Loucy (cell line): Measurements from ENCODE around the gene TMEM53.

Experiments used
- H2AFZ ChIP-seq: fragments of 200-600 bp; sonication (generic); 2 replicates; pipeline ENCODE4 v1.6.0; 2016; ENCODE audit warnings: antibody characterized with exemption, mild to moderate bottlenecking, low read length, moderate library complexity
- H3F3A ChIP-seq: fragments of 200-600 bp; 2 replicates; pipeline ENCODE4 v1.6.0; 2016; ENCODE audit warnings: antibody characterized with exemption, low read depth, mild to moderate bottlenecking
- H3K27me3 ChIP-seq: fragments of 200-600 bp; sonication (generic); 2 replicates; pipeline ENCODE4 v1.6.1; 2014; ENCODE audit warnings: low read length, mild to moderate bottlenecking; ENCODE audit not compliant: insufficient read depth, poor library complexity, severe bottlenecking
- H3K36me3 ChIP-seq: fragments of 200-600 bp; sonication (generic); 2 replicates; pipeline ENCODE4 v1.6.1; 2016; ENCODE audit warnings: low read length; ENCODE audit not compliant: insufficient read depth
- H3K4me1 ChIP-seq: fragments of 200-600 bp; sonication (generic); 2 replicates; pipeline ENCODE4 v1.5.1; 2014; ENCODE audit warnings: low read length, mild to moderate bottlenecking; ENCODE audit not compliant: insufficient read depth, poor library complexity, severe bottlenecking
- H3K4me2 ChIP-seq: fragments of 200-600 bp; sonication (generic); 2 replicates; pipeline ENCODE4 v1.6.0; 2014; ENCODE audit warnings: antibody characterized with exemption, low read length, low read depth, mild to moderate bottlenecking; ENCODE audit not compliant: poor library complexity, severe bottlenecking
- H3K4me3 ChIP-seq: fragments of 200-600 bp; sonication (generic); 2 replicates; pipeline ENCODE4 v1.5.1; 2014; ENCODE audit warnings: low read length, mild to moderate bottlenecking, mixed read lengths; ENCODE audit not compliant: poor library complexity, severe bottlenecking
- H3K79me2 ChIP-seq: fragments of 200-600 bp; sonication (generic); 2 replicates; pipeline ENCODE4 v1.6.1; 2014; ENCODE audit warnings: low read length; ENCODE audit not compliant: insufficient read depth
- H3K9ac ChIP-seq: fragments of 200-600 bp; sonication (generic); 2 replicates; pipeline ENCODE4 v1.6.0; 2014; ENCODE audit warnings: mild to moderate bottlenecking, low read depth, low read length, moderate library complexity; ENCODE audit not compliant: poor library complexity, severe bottlenecking
- H3K9me2 ChIP-seq: fragments of 200-600 bp; sonication (generic); replicated peaks from 2 replicates; pipeline ENCODE4 v1.6.1; 2016; ENCODE audit warnings: low read depth, low read length, mixed read lengths
- H3K9me3 ChIP-seq: fragments of 200-600 bp; sonication (generic); 2 replicates; pipeline ENCODE4 v1.6.1; 2014; ENCODE audit warnings: mild to moderate bottlenecking, antibody characterized with exemption, low read length, low read depth; ENCODE audit not compliant: insufficient read depth
- H4K20me1 ChIP-seq: fragments of 200-600 bp; sonication (generic); 2 replicates; pipeline ENCODE4 v1.6.0; 2014; ENCODE audit warnings: antibody characterized with exemption, low read length, mild to moderate bottlenecking; ENCODE audit not compliant: insufficient read depth, poor library complexity, severe bottlenecking
- CTCF ChIP-seq: fragments of 200-600 bp; sonication (generic); conservative IDR thresholded peaks from 2 replicates; pipeline ENCODE4 v1.5.1; 2014; ENCODE audit warnings: mild to moderate bottlenecking, antibody characterized with exemption, low read length
- EZH2phosphoT487 ChIP-seq: fragments of 200-600 bp; IDR thresholded peaks from 2 replicates; pipeline ENCODE4 v1.6.1; 2018; ENCODE audit warnings: antibody characterized with exemption, mild to moderate bottlenecking, moderate library complexity, borderline replicate concordance

TMEM53 gene

GRCh38 chr1:44611866-44612265 lies 62.4 kb downstream of the TMEM53 start:
- no peak overlapping the region for H2AFZ ChIP-seq
- no peak for TF ChIP-seq EZH2phosphoT487
- no peak for TF ChIP-seq CTCF
- no peaks in the 10 kb centered on the region for H3K27me3 ChIP-seq
- no peak overlapping the region for H3K9ac ChIP-seq
- H3K79me2 ChIP-seq, result no peaks in the 10 kb centered on the region
- H3K4me1 ChIP-seq, result no peaks in the 10 kb centered on the region
- no peak overlapping the region for H3K4me2 ChIP-seq
- no peaks in the 10 kb centered on the region for H4K20me1 ChIP-seq
- H3K9me2 ChIP-seq, result no peaks in the 10 kb centered on the region
- H3K9me3 ChIP-seq, result no peaks in the 10 kb centered on the region
- no peaks in the 10 kb centered on the region for H3F3A ChIP-seq
- H3K36me3 ChIP-seq, result peaks cover 30% of the 10 kb centered on the region; the same call in 1 of the 2 replicates
- H3K4me3 ChIP-seq, result no peak overlapping the region

GRCh38 chr1:44611419-44611818 lies 62.9 kb downstream of the TMEM53 start:
- H3K4me2 ChIP-seq, result no peak overlapping the region
- no peaks in the 10 kb centered on the region for H3K79me2 ChIP-seq
- no peaks in the 10 kb centered on the region for H3K4me1 ChIP-seq
- TF ChIP-seq EZH2phosphoT487 (no peak), CTCF (no peak)
- no peaks in the 10 kb centered on the region for H3K27me3 ChIP-seq
- no peak overlapping the region for H2AFZ ChIP-seq
- H3K9me2 ChIP-seq, result no peaks in the 10 kb centered on the region
- no peaks in the 10 kb centered on the region for H4K20me1 ChIP-seq
- peaks cover 29% of the 10 kb centered on the region; the same call in 1 of the 2 replicates for H3K36me3 ChIP-seq
- no peaks in the 10 kb centered on the region for H3K9me3 ChIP-seq
- H3K9ac ChIP-seq, result no peak overlapping the region
- H3F3A ChIP-seq, result no peaks in the 10 kb centered on the region
- no peak overlapping the region for H3K4me3 ChIP-seq

- Histone ChIP-seq H3K4me3 (no peak overlapping the region), H3K36me3 (peaks cover 21% of the 10 kb centered on the region; the same call in 1 of the 2 replicates), H3K79me2 (no peaks in the 10 kb centered on the region), H3K27me3 (no peaks in the 10 kb centered on the region), H3F3A (no peaks in the 10 kb centered on the region), H2AFZ (no peak overlapping the region), H3K9ac (no peak overlapping the region), H4K20me1 (no peaks in the 10 kb centered on the region), H3K4me2 (no peak overlapping the region), H3K9me2 (no peaks in the 10 kb centered on the region), H3K4me1 (no peaks in the 10 kb centered on the region), H3K9me3 (no peaks in the 10 kb centered on the region)
- TF ChIP-seq EZH2phosphoT487 (no peak), CTCF (no peak)
These were observed 63.6 kb downstream of the TMEM53 start for GRCh38 chr1:44610527-44611148.
